ENCODE results near the gene PUM1. TPM values are rescaled to one million over a fixed set of nuclear protein-coding genes. Genes with fewer than 3 reads are reported as not detected.

The PUM1 gene
- total RNA-seq, 1 donor from 2014 or later, result 71.1 TPM

DNA sequence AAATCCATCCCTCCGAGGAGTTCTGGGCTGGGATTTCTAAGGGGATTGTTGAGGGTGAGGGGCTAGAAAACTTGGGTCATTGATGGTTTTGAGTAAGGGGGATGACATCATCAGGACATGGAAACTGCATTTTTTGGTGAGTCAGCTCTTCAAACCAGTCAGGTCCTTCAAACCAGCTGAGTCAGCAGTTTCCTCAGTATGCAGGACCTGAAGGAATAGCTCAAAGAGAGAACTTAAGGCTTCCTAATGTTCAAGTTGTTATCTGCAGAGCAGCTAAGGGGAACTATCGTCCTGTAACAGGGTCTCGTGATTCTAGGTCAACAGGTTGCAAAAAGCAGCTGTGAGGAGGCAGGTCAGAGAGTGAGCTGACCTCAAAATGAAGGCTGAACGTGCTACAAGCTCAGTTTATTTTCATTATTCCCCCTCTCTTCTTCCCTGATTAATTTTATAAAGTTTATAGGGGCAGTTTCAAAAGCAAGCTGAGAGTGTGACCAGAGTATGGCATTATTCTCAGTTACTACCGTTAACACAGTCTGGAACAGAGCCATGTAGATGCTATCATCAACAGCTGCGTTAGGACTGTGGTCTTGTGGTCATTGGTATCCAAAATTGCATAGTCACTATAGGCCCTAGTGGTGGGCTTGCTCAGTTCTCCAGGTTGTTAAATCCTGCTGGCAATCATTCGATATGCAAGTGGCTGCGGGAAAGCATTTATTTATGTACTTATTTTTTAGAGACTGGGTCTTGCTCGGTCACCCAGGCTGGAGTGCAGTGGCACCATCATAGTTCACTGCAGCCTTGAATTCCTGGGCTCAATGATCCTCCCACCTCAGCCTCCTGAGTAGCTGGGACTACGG lies 146.3 kb downstream of the PUM1 start:
- intact Hi-C loops (cut with DNase I), result no loop called here
- no peak for DNase-seq (ENCODE audit: missing footprints)
- peak; percentile 39 for ATAC-seq

DNA sequence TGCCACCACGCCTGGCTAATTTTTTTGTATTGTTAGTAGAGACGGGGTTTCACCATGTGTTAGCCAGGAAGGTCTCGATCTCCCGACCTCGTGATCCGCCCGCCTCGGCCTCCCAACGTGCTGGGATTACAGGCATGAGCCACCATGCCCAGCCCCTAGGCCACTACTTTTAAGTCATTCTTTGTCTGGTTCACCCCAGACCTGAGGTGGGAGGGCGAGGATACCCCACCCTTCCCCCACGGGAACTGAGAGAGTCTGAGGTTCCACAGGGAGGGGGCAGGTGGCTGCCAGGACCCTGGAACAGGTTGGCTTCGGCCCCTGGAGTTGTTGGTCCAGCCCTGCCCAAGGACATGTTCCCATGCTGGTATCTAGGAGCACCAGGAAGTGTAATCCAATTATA lies 149.2 kb downstream of the PUM1 start:
- DNase-seq (ENCODE audit: missing footprints), result no peak
- ATAC-seq, result no peak
- intact Hi-C loops (cut with DNase I), result no loop called here

DNA sequence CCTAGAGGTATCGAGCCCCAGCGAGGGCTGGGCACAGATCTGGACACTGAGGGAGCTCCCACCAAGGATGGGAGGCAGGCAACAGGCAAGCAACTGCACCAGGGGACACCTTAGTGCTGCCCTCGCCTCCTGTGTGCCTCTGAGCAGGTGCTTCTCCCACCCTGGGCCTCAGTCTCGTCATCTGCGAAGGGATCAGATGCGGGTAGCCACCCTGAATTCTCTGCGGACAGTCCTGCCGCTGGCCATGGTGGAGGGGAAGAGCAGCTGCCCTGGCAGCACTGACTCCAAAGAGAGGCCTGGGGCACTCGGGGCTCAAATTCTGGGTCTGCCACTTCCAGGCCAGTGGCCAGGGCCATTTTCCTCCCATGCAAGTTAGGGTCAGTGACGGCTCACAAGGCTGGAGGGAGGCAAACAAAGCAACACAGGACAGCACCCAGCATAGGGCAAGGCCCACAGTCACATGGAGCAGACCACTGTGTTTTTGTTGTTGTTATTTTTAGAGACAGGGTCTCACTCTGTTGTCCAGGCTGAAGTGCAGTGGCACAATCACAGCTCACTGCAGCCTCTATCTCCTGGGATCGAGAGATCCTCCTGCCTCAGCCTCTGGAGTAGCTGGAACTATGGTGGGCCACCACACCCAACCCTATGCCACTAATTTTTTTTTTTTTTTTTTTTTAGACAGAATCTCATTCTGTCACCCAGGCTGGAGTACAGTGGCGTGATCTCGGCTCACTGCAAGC lies 149.9 kb downstream of the PUM1 start:
- no peak for DNase-seq (ENCODE audit: missing footprints)
- intact Hi-C loops (cut with DNase I), result no loop called here

DNA sequence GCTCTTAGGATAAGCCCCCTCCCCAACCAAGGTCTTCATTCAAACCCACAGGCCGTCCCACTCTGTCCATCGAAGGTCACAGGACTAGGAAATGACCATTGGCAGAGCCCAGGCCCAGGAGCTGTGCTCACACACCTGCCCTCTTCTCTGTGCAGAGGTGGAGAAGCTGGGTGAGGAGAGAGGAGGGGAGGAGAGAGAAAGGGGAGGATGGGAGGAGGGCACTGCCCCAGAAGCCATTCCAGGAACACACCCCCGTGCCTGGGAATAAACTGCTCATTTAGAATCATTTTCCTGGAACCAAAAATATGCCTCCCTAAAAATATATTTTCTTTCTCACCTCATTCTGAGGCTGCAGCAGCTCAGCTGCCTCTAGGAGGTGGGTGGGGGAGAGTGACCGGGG lies 150.6 kb downstream of the PUM1 start:
- ATAC-seq, result no peak
- intact Hi-C loops (cut with DNase I), result no loop called here
- DNase-seq (ENCODE audit: missing footprints), result no peak

More for the DNA sequence above, 149.9 kb downstream of the PUM1 start:
- ATAC-seq, result no peak

DNA sequence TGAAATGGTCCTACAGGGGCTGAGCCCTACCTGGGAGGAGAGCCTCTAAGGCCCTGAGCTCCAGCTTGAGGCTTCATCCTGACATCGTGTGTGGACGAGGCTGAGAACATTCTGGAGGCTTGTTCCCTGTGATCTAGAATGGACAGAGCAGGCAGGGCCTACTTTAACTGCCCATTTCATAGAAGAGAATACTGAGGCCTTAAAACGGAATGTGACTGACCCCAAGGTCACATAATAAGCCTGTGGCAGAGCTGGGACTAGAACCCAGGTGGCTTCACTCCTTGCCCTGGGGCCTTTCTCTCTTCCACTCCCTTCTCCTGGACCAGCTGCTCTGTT lies 151.0 kb downstream of the PUM1 start:
- no peak for DNase-seq (ENCODE audit: missing footprints)
- intact Hi-C loops (cut with DNase I), result no loop called here
- no peak for ATAC-seq

DNA sequence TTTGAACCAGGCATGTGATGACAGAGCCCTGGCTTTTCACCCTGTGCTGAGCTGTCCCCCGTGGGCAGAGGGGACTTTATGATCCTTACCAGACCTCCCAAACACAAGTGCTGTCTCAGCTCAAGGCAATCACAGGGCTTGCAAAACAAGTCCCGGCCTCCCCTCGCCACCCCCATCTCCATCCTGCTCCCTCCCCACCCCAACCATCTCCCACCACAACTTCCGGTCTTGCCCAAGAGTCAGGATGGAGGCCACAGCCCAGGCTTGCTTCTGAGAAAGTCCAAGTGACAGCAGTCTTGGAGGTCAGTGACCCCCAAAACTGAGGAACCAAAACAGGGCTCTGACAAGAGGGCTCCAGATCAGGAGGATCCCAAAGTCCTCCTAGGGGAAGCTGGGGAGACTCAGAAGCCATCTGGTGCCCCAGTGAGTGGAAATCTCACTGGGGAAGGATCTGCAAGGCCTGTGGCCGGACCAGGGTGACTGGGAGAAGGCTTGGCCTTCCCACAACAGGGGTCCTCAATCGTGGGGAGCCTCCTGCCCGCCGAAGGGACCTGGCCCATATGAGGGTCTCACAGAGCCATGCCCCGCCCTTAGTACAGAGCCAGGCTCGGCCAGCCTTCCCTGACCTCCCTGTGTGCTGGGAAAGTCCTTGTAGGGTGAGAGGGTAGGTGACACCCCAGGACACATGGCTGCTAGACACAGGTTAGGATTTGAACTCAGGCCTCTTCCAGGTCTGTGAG lies 152.4 kb downstream of the PUM1 start:
- intact Hi-C loops (cut with DNase I), result no loop called here
- ATAC-seq (peak; percentile 34), DNase-seq (ENCODE audit: missing footprints) (peak; percentile 78)

DNA sequence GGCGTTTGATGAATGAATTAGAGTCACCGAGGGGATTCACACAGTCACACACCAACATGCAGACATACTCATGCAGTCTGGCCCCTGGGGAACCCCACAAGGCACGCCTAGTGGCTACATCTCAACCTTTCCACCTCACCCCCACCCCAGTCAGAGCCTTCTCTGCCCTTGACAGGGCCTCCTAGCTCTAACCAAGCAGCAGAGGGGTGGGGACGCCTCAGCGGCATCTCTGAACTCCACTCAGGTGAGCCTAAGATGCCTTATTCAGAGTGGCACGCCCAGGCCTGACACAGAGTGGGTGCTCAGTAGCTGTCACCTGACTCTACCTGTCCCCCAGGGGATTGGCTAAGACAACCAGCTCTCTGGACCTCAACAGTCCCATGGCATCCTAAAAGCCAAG lies 153.3 kb downstream of the PUM1 start:
- ATAC-seq (no peak), DNase-seq (ENCODE audit: missing footprints) (peak; percentile 31)
- intact Hi-C loops (cut with DNase I), result no loop called here

DNA sequence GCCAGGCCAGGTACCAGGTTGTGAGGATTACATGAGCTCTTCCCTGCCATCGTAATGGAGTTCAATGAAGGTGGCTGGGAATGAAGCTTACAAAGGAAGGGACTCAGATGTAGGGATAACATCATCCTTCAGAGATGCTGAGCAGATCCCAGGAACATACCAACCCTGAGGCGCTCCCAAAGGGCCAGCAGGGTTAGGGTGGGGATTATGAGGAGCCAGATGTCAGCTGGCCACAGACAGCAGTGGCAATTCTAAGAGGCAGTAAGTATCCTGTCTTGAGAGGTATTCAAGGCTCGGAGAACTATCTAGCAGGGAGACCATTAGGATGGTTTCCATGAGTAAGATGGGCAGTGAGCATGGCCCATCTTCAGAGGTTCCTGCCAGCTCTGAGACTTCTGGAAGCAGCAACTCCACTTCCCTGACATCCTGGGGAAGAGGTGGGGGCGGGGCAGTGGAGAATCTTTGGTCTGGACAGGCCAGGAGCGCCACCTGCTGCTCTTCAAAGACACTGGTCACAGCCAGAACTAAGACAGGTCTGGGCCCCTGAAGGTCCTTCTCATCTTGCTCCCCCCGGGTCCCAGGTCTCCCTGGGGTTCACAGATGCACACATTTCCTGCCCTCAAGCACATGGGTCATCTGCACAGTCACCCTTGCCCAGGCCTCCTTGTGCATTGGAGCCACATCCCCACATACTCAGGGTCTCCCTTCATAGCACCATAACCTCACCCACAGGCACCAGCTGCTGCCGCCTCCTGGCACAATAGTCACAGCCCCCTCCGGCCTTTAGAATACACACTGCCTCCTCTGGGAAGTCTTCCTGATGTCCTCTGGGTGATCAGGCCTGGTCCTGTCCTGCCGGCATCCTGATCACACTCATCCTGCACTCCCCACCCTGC lies 154.2 kb downstream of the PUM1 start:
- peak; percentile 93 for DNase-seq (ENCODE audit: missing footprints)
- intact Hi-C loops (cut with DNase I), result loop anchor here (1.0 kb wide), 3 partner anchors 110 to 193 kb away; no protein-coding TSS in a partner anchor
- peak; percentile 81 for ATAC-seq

DNA sequence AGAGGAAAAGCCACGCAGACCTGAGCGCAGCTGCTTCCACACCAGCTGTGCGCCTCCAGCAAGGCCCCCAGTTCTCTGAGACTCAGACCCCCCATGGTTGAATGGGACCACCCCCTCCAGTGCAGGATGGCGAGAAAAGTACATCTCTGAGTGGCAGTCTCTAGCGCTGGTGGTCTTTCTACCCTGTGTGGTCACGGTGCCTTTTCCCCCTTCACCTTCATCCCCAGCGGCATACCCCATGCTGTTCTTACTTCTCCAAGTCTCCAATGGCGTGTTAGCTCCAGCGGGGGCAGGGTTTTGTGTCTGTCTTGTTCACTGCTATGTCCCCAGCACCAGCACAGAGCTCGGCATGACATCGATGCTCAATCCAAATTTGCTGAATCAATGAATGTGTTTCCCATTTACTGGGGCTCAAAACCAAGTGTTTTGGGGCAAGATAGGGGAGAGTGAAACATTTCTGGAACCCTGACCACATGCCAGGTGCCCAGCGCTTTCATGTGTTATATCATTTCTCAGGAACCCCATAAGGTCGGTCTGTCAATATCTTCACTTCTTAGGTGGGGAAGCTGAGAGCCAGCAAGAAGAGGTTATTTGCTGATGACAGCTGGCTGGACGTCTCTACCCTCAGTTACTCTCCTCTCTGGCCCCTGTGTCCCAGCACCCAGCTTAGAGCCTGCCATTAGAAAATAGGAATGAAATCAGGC lies 156.0 kb downstream of the PUM1 start:
- intact Hi-C loops (cut with DNase I), result loop anchor here (5.0 kb wide), 1 partner anchor 57 kb away; no protein-coding TSS in a partner anchor
- DNase-seq (ENCODE audit: missing footprints) (peak; percentile 61), ATAC-seq (peak; percentile 1)

DNA sequence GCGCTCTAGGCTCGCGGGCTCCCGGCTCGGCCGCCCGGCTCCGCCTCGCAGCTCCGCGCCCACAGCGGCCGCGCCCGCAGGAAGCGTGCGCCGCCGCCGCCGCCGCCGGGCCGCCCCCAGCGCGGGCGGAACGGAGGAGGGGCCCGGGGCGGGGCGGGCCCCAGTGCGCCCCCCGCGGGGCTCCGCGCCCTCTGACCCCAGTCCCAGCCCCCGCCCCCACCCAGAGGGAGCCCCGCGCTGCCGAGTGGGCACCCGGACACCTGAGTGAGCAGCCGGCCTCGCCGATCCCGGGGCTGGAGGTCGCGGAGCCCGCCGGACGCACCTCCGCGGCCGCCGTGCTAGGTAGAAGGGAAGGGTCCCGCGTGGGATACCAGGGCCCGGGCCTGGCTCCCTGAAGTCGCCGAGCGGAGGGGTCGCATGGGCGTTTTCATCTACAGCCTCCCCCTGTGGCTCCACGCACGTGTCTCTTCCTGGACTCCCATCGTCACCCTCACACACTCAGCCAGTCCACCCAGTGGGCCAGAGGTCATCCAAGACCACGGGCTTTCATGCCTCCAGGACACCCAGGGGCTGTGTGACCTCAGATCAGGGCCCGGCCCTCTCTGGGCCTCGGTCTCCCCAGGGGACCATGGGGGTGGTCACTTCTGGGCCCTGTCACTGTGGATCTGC lies 156.7 kb downstream of the PUM1 start, which contains the start of gene SDC3:
TSS of gene SDC3 (minus strand) at position 63 of the 669 bp plus-strand sequence. CDS start 172 bp downstream, outside the sequence.
- peak; percentile 67 for DNase-seq (ENCODE audit: missing footprints)
- intact Hi-C loops (cut with DNase I), result loop anchor here (5.0 kb wide), 1 partner anchor 57 kb away; no protein-coding TSS in a partner anchor
- peak; percentile 53 for ATAC-seq

DNA sequence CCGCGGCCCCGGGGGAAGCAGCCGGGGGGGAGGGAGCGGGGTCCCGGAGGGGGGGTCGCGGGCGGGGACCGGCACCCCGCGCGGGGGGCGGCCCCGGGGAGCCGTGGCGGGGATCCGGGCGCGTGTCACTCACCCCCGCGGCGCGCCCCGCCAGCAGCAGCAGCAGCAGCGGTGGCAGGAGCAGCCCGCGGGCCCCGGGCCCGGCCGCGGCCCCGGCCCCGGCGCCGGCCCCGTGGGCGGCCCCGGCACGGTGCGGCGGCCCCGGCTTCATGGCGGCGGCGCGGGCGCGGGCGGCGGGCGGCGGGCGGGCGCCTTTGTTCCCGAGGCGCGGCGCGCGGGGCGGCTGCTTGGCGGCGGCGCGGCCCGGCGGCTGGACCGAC lies 157.2 kb downstream of the PUM1 start:
- ATAC-seq (no peak), DNase-seq (ENCODE audit: missing footprints) (peak; percentile 35)
- intact Hi-C loops (cut with DNase I), result loop anchor here (5.0 kb wide), 1 partner anchor 56 kb away; no protein-coding TSS in a partner anchor

DNA sequence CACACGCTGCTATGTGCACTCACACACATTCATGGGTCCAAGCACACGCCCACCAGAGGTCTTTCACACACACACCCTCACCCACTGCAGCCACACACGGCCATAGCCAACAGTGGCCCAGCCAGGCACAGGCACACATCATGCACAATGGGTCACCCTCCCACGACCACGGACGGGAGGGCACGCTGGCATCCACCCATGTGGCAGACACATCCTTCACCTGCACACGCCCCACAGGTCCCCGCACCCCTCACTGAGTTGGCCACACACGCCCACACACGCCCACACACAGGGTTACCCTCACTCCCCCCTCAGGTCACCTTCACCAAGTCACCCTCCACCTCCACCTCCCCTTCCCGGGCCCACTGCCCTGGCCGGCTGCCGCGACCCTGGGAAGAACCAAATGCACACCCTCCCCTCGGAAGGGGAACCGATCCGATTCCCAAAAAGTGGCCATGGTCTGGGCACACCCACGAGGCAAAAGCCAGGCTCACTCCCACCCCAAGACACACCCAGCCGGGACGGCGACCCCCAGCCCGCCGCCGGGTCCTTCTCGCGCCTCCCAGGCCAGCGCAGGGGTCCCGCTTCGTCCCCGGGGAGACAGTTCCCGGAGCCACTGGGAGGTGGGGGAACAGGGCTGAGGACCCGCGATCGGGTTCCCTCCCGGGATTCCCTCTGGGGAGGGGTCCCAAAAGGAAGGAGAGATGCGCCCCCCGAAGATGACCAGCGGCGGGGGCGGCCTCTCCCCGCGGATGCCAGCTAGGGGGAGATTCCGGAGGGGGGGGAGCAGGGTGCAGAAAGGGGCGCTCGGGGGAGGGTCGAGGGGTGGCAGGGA lies 157.8 kb downstream of the PUM1 start:
- intact Hi-C loops (cut with DNase I), result loop anchor here (5.0 kb wide), 1 partner anchor 55 kb away; no protein-coding TSS in a partner anchor
- DNase-seq (ENCODE audit: missing footprints) (peak; percentile 56), ATAC-seq (no peak)

DNA sequence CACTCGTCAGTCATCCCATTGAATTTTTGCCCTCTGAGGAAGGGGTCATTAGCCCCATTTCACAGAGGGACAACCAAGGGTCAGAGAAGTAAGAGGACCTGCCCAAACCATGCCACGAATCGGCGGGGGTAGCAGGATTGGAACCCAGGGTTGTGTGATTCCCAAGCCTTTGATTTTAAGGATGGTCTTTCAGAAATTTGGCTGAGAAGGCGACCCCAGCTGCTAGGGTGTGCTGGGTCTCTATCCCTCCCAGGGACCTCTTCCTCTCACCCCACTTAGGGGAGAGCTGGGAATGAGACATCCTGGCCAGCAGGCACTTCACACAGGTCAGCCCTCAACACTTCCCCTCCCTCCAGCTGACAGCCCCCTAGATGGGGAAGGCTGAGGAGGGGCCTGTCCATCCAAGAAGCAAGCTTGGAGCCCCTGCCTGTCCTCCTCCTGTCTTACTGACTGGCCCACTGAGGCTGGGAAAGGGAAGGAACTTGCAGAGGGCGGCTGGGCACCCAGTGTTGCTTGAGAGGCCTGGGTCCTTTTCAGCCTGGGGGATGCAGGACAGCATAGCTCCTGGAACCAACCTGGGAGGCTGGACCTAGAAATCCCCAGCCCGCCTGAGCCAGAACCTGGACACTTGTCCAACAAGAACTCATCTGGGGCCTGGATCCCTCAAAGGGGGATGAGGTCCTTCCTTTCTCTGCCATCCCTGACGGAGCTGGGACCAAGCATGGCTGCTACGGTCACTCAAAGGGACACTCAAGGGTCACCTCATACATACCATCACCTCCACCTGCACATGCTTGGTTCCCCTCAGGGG lies 158.7 kb downstream of the PUM1 start:
- ATAC-seq (no peak), DNase-seq (ENCODE audit: missing footprints) (peak; percentile 57)
- intact Hi-C loops (cut with DNase I), result loop anchor here (5.0 kb wide), 1 partner anchor 55 kb away; no protein-coding TSS in a partner anchor

DNA sequence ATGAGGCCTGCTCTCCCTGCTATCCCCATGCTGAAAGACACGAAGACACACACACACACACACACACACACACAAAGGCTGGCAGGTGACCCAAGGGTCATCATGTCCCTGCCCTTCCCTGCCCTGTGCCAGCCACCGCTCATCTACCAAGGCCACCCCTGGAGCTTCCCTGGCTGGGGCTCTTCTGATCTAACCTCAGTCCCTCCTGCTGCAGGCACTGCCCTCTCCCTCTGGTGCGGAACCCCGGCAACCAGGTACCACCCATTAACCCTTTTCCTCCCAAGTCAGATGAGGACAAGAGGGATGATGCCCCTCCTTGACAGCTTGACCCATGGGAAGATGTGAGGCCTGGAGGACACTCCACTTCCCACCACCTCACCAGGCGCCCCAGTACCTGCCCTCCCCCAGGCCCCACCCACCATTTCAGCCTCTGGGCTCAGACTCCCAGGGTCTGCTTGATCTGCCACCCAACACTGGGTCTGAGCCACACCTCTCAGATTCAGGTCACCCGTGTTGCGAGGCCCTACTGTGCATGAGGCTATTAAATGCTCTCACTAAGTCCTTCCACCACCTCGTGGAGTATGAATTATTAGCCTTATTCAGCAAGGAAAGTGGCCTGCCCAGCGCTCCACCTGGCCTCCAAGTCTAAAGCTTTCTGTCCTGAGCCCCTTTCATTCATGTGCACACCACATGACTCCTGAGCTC lies 159.4 kb downstream of the PUM1 start:
- intact Hi-C loops (cut with DNase I), result loop anchor here (5.0 kb wide), 1 partner anchor 54 kb away; no protein-coding TSS in a partner anchor
- DNase-seq (ENCODE audit: missing footprints) (peak; percentile 56), ATAC-seq (no peak)

DNA sequence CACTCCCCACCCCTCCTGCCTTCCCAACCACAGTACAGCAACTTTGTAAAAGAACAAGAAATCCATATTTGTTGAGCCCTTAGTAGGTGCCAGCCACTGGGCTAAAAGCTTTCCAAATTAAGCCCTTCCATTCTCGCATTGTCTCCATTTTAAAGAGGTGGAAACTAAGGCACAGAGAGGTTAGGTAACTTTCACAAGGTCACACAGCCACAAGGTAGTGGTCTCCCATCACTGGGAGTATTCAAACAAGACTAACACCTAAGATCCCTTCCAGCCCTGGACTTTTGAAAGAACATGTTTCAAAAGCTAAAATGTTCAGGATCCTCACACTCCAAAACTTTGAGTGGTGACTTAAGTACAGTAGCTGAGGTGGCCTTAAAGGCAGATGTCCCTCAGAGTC lies 160.1 kb downstream of the PUM1 start:
- DNase-seq (ENCODE audit: missing footprints) (no peak), ATAC-seq (no peak)
- intact Hi-C loops (cut with DNase I), result loop anchor here (5.0 kb wide), 1 partner anchor 53 kb away; no protein-coding TSS in a partner anchor
